GM10266 (cell line): Measurements from ENCODE around the gene KANK2.

Source experiments
- DNase-seq: peaks from one replicate; pipeline ENCODE4 v3.0.0; 2012; ENCODE audit errors: extremely low spot score
- CTCF ChIP-seq: IDR thresholded peaks from 2 replicates; pipeline ENCODE4 v1.5.1; 2012; ENCODE audit warnings: mild to moderate bottlenecking, low read depth; ENCODE audit not compliant: control insufficient read depth, insufficient read depth; ENCODE audit errors: missing control alignments

Gene KANK2

DNA sequence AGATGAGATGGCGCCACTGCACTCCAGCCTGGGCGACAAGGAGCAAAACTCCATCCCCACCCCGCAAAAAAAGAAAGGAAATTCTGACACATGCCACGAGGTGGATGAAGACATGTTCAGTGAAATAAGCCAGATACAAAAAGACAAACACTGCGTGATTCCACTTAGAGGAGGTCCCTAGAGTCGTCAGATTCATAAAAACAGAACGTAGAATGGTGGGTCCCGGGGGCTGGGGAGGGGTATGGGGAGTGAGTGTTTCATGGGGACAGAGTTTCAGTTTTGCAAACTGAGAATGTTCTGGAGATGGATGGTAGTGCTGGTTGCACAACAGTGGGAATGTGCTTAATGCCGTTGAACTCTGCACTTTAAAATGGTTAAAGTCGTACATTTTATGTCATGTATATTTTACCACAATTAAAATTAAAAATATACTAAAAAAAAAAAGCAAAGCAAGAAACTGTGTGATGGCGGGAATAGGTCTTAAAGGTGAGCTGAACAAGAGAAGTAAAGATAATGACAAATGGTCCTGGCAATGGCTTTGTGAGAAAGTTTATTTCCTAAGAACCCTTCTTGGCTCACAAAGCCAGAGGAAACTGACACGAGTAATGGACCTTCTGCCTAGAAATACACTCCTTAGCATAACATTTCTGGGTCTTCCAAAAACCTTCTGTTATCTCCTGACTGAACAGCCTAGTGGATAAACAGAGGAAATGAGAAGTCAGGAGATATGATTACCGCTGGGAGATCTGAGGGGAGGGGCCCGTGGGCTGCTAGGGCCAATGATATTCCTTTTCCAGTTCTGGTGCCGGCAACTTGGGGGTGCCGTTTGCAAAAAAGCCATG, 37.5 kb downstream of the KANK2 start:
- TF ChIP-seq CTCF = no peak
- DNase-seq = no peak

GRCh38 chr19:11155373-11156120, 41.8 kb downstream of the KANK2 start, which contains the start of gene SPC24:
SPC24 (minus strand) TSS chr19:11155782; CDS start chr19:11155776, 6 bp downstream.
- TF ChIP-seq CTCF = no peak
- peak; percentile 100 for DNase-seq

DNA sequence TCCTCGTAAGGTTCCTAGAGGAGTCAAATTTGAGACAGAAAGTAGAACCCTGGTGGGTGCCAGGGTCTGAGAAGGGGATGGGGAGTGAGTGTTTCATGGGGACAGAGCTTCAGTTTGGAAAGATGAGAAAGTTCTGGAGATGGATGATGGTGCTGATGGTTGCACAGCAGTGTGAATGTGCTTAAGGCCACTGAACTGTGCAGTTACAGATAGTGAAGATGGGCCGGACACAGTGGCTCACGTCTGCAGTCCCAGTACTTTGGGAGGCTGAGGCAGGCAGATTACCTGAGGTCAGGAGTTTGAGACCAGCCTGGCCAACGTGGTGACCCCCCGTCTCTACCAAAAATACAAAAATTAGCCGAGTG, 42.7 kb downstream of the KANK2 start:
- DNase-seq = no peak
- TF ChIP-seq CTCF = no peak

- no peak for TF ChIP-seq CTCF
- DNase-seq = no peak
These were observed 44.9 kb downstream of the KANK2 start for GRCh38 chr19:11152318-11153062.

DNA sequence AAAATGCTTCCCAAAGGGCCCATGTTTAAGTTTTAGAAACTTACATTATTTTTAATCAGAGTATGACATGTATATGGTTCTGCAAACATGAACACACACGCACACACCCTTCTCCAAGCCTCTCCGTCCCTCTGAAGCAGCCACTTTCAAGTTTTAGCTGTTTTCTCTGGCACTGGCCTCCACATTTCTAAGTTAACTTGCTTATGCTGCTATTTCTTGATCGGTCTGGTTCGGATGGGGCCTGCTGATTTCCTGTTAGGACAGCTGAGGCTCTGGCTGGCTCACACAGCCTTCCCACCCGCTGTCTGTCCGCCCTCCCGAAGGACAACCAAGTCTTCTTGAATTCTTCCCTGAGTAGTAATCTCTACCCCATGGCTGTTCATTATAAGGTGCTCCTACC, 46.2 kb downstream of the KANK2 start:
- TF ChIP-seq CTCF = no peak
- no peak for DNase-seq

DNA sequence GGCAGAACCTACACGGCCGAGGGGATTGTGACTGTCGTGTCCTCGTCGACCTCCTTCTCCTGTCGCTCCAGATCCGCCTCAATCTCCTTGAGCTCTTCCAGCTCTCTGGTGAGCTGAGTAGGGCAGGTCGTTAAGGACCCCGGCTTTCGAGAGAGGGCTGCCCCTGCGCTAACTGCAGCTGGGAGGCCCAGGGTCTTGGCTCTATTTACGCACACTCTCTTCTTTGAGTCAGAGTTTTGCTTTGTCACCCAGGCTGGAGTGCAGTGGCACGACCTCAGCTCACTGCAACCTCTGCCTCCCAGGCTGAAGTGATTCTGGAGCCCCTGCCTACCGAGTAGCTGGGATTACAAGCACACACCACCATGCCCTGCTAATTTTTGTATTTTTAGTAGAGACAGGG, 49.3 kb downstream of the KANK2 start:
- no peak for DNase-seq
- no peak for TF ChIP-seq CTCF
